Loucy (cell line): ENCODE results near the gene MAN1B1.

ENCODE experiments used
- H2AFZ ChIP-seq: fragments of 200-600 bp; sonication (generic); 2 replicates; pipeline ENCODE4 v1.6.0; 2016; ENCODE audit warnings: antibody characterized with exemption, mild to moderate bottlenecking, low read length, moderate library complexity
- H3F3A ChIP-seq: fragments of 200-600 bp; 2 replicates; pipeline ENCODE4 v1.6.0; 2016; ENCODE audit warnings: antibody characterized with exemption, low read depth, mild to moderate bottlenecking
- H3K27me3 ChIP-seq: fragments of 200-600 bp; sonication (generic); 2 replicates; pipeline ENCODE4 v1.6.1; 2014; ENCODE audit warnings: low read length, mild to moderate bottlenecking; ENCODE audit not compliant: insufficient read depth, poor library complexity, severe bottlenecking
- H3K36me3 ChIP-seq: fragments of 200-600 bp; sonication (generic); 2 replicates; pipeline ENCODE4 v1.6.1; 2016; ENCODE audit warnings: low read length; ENCODE audit not compliant: insufficient read depth
- H3K4me1 ChIP-seq: fragments of 200-600 bp; sonication (generic); 2 replicates; pipeline ENCODE4 v1.5.1; 2014; ENCODE audit warnings: low read length, mild to moderate bottlenecking; ENCODE audit not compliant: insufficient read depth, poor library complexity, severe bottlenecking
- H3K4me2 ChIP-seq: fragments of 200-600 bp; sonication (generic); 2 replicates; pipeline ENCODE4 v1.6.0; 2014; ENCODE audit warnings: antibody characterized with exemption, low read length, low read depth, mild to moderate bottlenecking; ENCODE audit not compliant: poor library complexity, severe bottlenecking
- H3K4me3 ChIP-seq: fragments of 200-600 bp; sonication (generic); 2 replicates; pipeline ENCODE4 v1.5.1; 2014; ENCODE audit warnings: low read length, mild to moderate bottlenecking, mixed read lengths; ENCODE audit not compliant: poor library complexity, severe bottlenecking
- H3K79me2 ChIP-seq: fragments of 200-600 bp; sonication (generic); 2 replicates; pipeline ENCODE4 v1.6.1; 2014; ENCODE audit warnings: low read length; ENCODE audit not compliant: insufficient read depth
- H3K9ac ChIP-seq: fragments of 200-600 bp; sonication (generic); 2 replicates; pipeline ENCODE4 v1.6.0; 2014; ENCODE audit warnings: mild to moderate bottlenecking, low read depth, low read length, moderate library complexity; ENCODE audit not compliant: poor library complexity, severe bottlenecking
- H3K9me2 ChIP-seq: fragments of 200-600 bp; sonication (generic); replicated peaks from 2 replicates; pipeline ENCODE4 v1.6.1; 2016; ENCODE audit warnings: low read depth, low read length, mixed read lengths
- H3K9me3 ChIP-seq: fragments of 200-600 bp; sonication (generic); 2 replicates; pipeline ENCODE4 v1.6.1; 2014; ENCODE audit warnings: mild to moderate bottlenecking, antibody characterized with exemption, low read length, low read depth; ENCODE audit not compliant: insufficient read depth
- H4K20me1 ChIP-seq: fragments of 200-600 bp; sonication (generic); 2 replicates; pipeline ENCODE4 v1.6.0; 2014; ENCODE audit warnings: antibody characterized with exemption, low read length, mild to moderate bottlenecking; ENCODE audit not compliant: insufficient read depth, poor library complexity, severe bottlenecking
- EZH2phosphoT487 ChIP-seq: fragments of 200-600 bp; IDR thresholded peaks from 2 replicates; pipeline ENCODE4 v1.6.1; 2018; ENCODE audit warnings: antibody characterized with exemption, mild to moderate bottlenecking, moderate library complexity, borderline replicate concordance
- TF ChIP-seq, protein P1 (sequence below): fragments of 200-600 bp; sonication (generic); conservative IDR thresholded peaks from 2 replicates; pipeline ENCODE4 v1.5.1; 2014; ENCODE audit warnings: mild to moderate bottlenecking, antibody characterized with exemption, low read length

MAN1B1 gene

DNA sequence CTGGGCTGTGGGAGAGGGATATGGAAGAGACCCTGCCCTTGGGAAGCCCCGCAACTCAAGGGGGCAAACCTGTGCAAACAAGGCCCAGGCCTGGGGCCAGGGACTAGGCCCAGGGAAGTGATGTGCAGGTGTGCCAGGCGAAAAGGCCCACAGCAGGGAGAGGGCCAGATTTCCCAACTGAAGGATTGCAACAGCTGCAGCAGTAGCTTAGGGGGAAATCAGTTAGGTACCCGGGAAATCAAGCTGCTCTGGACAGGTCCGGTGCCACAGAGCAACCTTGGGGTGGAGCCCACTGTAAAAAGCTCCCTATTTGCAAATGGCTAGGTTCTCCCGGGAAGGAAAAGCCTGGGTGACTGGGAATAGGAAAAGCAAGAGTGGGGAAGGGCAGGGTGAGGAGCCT lies 62.6 kb downstream of the MAN1B1 start:
- H3K4me2 ChIP-seq: no peak overlapping the region
- no peak overlapping the region for H2AFZ ChIP-seq
- no peaks in the 10 kb centered on the region for H3K4me1 ChIP-seq
- H3K27me3 ChIP-seq: no peaks in the 10 kb centered on the region
- no peaks in the 10 kb centered on the region for H4K20me1 ChIP-seq
- 0 out of 2 replicates have a peak, but pooled peaks cover 4% of the 10 kb centered on the region for H3F3A ChIP-seq
- no peak overlapping the region for H3K4me3 ChIP-seq
- H3K9me3 ChIP-seq: no peaks in the 10 kb centered on the region
- H3K9ac ChIP-seq: no peak overlapping the region
- no peaks in the 10 kb centered on the region for H3K79me2 ChIP-seq
- TF ChIP-seq EZH2phosphoT487: no peak
- TF ChIP-seq, protein P1, sequence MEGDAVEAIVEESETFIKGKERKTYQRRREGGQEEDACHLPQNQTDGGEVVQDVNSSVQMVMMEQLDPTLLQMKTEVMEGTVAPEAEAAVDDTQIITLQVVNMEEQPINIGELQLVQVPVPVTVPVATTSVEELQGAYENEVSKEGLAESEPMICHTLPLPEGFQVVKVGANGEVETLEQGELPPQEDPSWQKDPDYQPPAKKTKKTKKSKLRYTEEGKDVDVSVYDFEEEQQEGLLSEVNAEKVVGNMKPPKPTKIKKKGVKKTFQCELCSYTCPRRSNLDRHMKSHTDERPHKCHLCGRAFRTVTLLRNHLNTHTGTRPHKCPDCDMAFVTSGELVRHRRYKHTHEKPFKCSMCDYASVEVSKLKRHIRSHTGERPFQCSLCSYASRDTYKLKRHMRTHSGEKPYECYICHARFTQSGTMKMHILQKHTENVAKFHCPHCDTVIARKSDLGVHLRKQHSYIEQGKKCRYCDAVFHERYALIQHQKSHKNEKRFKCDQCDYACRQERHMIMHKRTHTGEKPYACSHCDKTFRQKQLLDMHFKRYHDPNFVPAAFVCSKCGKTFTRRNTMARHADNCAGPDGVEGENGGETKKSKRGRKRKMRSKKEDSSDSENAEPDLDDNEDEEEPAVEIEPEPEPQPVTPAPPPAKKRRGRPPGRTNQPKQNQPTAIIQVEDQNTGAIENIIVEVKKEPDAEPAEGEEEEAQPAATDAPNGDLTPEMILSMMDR: no peak
- no peaks in the 10 kb centered on the region for H3K9me2 ChIP-seq
- no peaks in the 10 kb centered on the region for H3K36me3 ChIP-seq

GRCh38 chr9:137149942-137150616 lies 63.3 kb downstream of the MAN1B1 start:
- 0 out of 2 replicates have a peak, but pooled peaks cover 4% of the 10 kb centered on the region for H3F3A ChIP-seq
- no peaks in the 10 kb centered on the region for H3K79me2 ChIP-seq
- H3K9me3 ChIP-seq: no peaks in the 10 kb centered on the region
- no peaks in the 10 kb centered on the region for H3K27me3 ChIP-seq
- H4K20me1 ChIP-seq: no peaks in the 10 kb centered on the region
- no peak overlapping the region for H3K9ac ChIP-seq
- no peaks in the 10 kb centered on the region for H3K4me1 ChIP-seq
- TF ChIP-seq, protein P1: no peak
- no peak for TF ChIP-seq EZH2phosphoT487
- no peak overlapping the region for H3K4me2 ChIP-seq
- H3K36me3 ChIP-seq: no peaks in the 10 kb centered on the region
- no peak overlapping the region for H3K4me3 ChIP-seq
- no peaks in the 10 kb centered on the region for H3K9me2 ChIP-seq
- no peak overlapping the region for H2AFZ ChIP-seq

- H3K4me2 ChIP-seq: no peak overlapping the region
- H3K9me2 ChIP-seq: no peaks in the 10 kb centered on the region
- H3K9ac ChIP-seq: no peak overlapping the region
- H3K79me2 ChIP-seq: no peaks in the 10 kb centered on the region
- H3K36me3 ChIP-seq: no peaks in the 10 kb centered on the region
- no peaks in the 10 kb centered on the region for H3K9me3 ChIP-seq
- no peaks in the 10 kb centered on the region for H3K27me3 ChIP-seq
- H3K4me1 ChIP-seq: no peaks in the 10 kb centered on the region
- TF ChIP-seq, protein P1: no peak
- no peak for TF ChIP-seq EZH2phosphoT487
- H2AFZ ChIP-seq: no peak overlapping the region
- H3F3A ChIP-seq: 0 out of 2 replicates have a peak, but pooled peaks cover 4% of the 10 kb centered on the region
- no peak overlapping the region for H3K4me3 ChIP-seq
- no peaks in the 10 kb centered on the region for H4K20me1 ChIP-seq
These were observed 64.1 kb downstream of the MAN1B1 start for GRCh38 chr9:137150617-137151457.
